GM21423 (cell line): ENCODE measurements around the gene AP1M2.
"Not testable (repeated sequence)": the region's sequence is repeated elsewhere in the genome, so short reads cannot be mapped to it uniquely, and the experiment has no call there.

ENCODE experiments used
- ATAC-seq: cut with Tn5 transposase; IDR thresholded peaks from one replicate; pipeline ENCODE4 v1.9.1; 2021; ENCODE audit warnings: mild to moderate bottlenecking, moderate library complexity; ENCODE audit not compliant: unreplicated experiment

Gene AP1M2

DNA sequence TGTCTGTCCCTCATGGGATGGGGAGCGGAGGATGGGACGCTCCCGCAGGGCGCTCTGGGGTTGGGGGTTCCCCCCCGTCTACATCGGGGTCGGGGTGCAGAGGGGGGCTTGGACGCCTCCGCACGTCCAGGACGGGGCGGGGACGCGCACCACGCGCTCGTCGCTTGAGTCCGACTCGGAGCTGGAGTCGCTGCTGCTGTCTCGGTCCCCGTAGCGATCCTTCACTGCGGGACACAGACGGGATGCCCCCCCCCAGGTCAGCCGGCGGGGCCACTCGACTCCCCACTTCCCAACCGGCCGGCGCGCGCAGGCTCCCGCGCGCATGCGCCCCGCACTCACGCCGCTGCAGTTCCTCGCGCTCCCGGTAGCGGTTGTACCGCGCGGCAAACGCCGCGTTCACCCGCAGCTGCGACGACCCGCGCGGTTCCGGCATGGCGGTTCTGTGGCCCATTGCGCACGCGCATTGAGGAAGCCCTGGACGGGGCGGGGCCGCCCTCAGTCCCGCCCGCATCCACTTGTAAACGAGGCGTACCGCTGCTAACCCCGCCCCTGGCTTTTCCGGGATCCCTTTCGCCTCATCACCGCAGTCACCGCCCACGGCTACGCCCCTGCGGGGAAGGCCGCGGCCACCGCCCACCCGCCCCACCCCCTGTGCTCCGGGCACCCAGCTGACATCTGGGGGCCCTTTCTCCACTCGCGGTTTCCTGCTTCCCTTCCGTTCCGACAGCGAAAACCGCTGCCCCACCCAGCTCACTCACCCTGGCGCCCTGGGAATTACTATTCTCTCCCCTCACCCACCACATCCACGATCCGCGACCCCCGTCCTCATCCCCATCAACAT, 21.3 kb downstream of the AP1M2 start, which contains the start of gene KRI1:
Gene KRI1 (minus strand): TSS at position 444 of the 841 bp plus-strand sequence. CDS start 11 bp downstream, at position 433.
- peak; percentile 42 for ATAC-seq

DNA sequence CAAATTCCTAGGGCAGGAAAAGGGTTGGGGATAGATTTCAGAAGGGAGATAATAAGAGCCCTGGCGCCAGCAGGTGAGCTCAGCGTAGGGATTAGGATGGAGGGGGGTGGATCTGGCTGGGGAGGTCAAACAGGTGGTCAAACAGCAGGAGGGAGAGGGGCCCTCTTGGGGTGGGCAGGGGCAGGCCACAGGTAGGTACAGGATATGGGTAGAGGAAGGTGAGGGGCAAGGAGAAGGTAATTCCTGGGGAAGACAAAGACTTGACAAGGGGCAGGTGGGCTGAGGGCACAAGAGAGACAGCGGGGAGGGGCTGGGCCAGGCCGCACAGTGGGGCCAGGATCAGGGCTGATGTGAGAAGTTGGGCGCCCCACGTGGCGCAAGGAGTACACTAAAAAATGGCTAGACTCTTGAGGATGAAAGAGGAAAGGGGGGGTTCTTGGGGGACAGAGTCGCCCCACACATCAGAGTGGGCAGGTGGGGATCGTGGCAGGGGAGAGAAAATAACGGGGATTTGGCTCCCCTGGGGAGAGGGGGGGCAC, 22.0 kb downstream of the AP1M2 start:
- no peak for ATAC-seq

DNA sequence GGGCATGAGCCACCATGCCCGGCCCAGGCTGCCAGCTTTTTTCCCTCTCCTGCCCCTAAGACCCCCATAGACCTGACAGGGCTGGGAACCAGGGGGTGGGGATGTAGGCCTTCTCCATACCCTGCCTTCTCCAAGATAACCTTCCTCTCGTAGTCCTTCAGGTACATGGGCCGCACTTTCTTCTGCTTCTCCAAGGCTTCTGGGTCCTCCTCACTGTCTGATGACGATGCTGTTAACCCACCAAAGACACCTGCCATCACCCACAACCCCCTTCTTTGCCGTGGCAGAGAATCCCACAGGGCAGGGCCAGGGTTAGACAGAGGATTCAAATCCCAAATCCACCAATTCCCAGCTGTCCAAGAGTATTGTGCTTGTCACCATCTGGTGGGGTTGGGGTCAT, 24.5 kb downstream of the AP1M2 start:
- ATAC-seq = no peak

DNA sequence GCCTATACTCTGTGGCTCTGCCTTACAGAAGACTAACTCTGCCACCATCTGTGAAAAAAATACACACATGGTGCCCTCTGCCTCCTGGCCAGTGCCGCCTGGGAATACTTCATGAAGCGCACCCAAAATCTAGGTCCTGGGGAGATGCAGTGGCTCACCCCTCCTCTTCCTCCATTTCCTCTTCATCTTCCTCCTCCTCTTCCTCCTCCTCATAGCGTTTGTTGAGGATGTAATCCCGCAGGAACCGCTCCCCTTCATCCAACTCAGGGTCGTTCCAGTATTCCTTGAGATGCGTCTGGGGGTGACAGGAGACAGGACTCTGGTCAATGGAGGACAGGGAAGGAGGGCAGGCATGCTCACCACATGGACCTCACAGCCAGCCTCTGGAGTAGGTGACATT, 27.0 kb downstream of the AP1M2 start:
- no peak for ATAC-seq

DNA sequence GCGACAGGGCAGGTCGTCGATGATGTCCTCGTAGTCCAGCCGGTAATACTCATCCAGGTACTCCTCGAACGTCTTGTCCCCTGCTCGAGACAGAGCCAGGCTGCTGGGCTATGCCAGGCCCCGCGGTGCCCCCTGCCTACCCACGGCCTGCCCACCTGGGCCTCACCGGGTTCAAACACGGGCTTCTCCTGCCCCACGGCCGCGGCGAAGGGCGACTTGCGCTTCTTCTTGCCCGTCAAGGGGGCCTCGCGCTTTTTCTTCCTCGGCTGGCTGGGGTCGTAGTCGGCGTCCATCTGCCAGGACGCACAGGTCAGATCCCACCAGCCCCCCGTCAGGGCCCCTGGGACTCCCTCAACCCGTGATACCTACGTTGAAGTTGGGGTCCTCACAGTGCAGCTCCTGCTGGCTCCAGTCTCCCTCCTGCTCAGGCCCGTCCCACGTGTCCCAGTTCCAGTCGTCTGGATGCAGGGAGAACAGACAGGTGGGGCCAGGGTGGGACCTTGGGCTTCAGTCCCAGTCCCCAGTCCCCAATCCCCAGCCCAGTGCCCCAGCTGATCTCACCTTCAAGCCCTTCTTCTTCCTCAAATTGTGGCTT, 29.4 kb downstream of the AP1M2 start:
- no peak for ATAC-seq

DNA sequence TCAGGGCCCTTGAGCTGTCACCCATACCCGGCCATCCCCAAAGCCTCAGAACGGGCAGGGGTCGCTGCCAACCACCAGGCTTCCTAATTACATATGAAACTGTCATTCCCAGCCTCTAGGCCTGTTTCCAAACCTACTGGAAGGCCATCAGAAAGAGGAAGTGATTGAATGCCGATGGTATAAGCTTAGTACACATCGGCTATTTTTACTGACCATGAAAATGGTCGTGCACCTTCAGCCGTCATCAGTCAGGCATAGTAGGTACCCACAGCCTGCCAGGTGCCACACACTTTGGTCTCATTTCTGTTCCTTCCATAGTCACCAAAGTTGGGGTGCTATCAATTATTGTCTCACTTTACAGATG, 31.5 kb downstream of the AP1M2 start:
- no peak for ATAC-seq

DNA sequence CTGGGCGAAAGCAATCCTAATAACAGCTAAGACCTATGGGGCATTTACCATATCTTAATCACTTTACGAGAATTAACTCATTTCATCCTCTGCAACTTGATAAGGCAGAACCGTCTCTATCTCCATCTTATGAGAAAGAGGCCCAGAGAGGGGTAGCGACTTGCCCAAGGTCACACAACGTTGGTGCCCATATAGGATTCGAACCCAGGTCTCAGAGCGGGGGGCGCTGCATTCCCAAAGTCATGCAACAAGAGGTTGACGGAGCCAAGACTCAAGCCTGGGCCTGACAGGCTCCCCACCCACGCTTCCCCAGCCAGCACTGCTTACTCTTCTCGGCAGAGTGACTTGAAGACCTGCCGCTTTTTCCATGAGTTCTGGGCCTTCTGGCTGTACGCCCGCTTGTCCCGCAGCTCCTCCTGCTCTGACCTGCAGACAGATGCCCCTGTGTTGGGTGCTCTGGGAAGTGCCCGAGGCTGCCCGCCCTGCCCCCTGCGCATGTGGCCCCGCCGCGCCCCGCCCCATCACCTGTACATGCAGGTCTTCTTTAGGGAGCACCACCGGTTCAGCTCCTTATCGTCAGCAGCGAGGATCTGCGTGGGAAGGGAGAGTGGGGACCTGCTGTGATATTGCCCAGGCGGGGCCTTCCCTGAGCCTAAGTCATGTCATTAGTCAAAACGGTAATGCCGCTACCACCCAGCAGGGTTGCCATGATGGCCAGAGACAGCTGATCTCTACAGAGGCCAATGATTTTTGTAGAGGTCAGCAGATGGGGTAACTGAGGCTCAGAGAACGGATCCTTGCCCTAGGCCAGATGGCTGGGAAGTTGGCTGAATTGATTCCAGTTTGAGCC, 32.1 kb downstream of the AP1M2 start:
- ATAC-seq = no peak

DNA sequence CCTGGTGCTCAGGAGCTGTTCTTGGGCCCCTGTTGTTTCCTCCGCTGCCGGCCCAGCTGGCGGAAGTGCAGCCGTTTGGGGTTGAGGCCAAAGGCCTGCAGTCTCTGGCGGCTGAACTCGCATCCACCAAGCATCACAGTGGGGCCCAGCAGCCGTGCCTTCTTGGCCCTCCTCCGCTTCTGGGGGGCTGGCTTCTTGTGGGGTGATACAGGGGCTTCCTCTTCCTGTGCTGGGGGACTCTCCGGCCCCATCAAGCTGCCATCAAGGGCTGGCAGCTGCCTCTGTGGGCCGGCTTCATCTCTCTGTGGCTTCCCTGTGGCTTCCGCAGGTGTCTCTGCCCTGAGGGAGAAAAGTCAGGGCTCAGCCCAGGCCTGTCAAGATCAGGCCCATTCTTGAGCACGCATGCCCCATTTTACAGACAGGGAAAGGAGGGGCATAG, 33.1 kb downstream of the AP1M2 start:
- ATAC-seq = peak; percentile 73

DNA sequence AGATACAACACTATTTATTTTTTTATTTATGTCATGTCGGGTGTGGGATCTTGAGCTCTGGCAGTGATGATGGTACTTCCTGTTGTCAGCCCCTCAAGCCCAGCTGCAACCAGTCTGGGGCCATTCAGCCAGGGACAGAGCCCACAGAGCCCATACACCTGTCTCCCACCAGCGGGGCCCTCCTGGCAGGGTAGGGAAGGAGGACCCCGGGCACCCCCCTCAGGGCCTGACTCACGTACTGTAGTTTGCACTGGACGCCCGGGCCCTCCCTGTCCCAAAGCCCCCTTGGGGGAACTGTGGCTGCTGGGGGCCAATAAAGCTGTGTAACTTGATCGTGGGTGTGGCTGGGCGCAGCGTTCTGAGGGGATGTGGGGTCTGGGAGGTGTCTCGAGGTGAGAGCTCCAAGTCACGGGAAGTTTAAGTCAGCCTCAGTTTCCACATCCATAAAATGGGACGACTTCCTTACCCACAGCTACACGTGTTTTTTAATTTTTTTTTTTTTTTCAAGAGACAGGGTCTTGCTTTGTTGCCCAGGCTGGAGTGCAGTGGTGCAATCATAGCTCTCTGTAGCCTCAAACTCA, 33.9 kb downstream of the AP1M2 start:
- ATAC-seq = no peak

DNA sequence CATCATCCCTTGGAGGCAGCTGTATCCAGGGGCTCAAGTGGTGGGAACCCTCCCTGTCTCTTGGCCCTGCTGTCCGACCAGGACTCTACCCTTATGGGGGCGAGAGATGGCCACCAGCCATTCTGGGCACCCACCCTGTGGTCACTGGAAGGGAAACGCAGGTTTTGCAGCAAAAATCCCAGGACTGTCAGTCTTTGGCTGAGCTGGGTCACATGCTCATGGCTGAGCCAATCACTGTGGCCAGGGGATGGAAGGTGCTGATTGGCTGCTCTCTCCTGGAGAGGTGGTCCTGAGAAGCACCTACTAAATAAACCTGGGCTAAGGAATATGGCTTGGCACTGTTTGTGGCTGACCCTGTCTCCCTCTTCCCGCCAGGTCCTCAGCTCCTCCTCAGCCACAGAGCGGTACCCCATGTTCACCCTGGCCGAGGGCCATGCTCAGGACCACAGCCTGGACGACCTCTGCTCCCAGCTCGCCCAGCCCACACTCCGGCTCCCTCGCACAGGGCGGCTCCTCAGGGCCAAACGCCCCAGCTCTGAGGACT, 34.5 kb downstream of the AP1M2 start:
- no peak for ATAC-seq

DNA sequence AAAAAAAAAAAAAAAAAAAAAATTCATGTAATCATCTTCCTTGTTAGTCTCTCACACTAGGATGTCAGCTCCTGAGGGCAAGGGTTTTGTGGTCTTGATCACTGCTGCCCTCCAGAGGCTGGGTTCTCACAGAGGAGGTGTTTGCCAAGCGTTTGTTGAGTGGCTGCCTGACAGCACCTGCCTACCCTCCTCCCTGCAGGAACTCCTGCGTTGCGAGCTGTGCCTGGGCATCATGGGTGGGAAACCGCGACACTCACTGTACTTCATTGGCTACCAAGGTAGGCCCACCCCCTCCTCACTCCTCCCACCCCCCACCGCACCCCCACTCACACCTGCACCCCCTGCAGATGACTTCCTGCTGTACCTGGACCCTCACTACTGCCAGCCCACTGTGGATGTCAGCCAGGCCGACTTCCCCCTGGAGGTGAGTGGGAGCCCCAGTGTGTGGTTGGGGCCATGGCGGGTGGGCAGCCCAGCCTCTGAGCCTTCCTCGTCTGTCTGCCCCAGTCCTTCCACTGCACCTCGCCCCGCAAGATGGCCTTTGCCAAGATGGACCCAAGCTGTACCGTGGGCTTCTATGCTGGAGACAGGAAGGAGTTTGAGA, 35.3 kb downstream of the AP1M2 start:
- no peak for ATAC-seq

DNA sequence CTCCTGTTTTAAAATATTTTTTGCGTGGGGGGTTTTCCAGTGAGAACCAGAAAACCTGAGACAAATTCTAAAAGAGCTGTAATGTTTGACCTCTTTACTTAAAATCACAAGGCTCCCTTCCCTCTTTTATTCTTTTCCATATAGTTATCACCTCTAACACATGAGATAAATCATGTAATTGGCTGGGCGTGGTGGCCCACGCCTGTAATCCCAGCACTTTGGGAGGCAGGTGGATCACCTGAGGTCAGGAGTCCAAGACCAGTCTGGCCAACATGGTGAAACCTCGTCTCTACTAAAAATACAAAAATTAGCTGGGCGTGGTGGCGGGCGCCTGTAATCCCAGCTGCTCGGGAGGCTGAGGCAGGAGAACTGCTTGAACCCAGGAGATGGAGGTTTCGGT, 36.1 kb downstream of the AP1M2 start:
- not testable (repeated sequence) for ATAC-seq

DNA sequence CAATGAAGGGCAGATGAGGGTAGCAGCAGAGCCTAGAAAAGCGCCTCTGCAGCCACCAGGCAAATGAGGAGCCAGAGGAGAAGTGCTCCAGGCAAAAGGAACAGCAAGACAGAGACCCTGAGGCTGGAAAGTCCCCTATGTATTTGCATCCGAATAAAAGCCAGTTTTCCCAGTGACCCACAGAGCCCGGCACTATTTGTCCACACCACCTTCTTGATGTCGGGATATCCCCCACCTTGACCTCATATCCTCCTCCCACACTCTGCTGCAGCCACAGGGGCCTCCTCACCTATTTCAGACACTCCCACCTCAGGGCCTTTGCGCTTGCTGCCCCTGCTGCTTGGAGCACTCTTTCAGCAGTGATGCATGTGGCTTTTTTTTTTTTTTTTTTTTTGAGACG, 36.8 kb downstream of the AP1M2 start:
- ATAC-seq = no peak

DNA sequence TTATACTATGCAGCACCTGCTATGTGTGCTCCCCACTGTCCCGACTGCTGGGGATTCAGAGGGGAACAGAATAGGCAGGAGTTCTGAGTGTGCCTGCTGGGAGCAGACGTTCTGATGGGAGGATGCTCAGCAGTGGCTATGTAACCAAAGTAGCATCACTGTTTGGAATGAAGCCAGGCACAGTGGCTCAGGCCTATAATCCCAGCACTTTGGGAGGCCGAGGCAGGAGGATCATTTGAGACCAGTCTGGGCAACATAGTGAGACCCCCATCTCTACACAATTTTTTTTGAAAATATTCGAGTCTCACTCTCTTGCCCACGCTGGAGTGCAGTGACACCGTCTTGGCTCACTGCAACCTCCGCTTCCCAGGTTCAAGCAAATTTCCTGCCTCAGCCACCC, 37.4 kb downstream of the AP1M2 start:
- ATAC-seq = no peak

DNA sequence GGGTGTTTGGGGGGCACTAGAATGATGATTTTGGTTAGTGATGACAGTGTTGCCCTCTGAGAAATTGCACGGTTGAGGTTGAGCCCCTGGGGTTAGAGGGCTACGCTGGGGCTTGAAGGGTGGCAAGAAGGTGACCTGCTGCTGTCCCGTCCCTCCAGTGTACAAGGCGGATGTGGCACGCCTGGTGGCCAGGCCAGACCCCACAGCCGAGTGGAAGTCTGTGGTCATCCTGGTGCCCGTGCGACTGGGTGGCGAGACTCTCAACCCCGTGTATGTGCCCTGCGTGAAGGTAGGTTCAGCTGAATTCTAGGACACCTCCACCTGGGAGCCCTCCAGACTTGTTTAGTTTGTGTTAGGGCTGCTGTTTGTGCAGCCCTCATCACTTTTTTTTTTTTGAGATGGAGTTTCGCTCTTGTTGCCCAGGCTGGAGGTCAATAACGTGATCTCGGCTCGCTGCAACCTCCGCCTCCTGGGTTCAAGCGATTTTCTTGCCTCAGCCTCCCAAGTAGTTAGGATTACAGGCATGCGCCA, 38.3 kb downstream of the AP1M2 start:
- ATAC-seq = no peak

DNA sequence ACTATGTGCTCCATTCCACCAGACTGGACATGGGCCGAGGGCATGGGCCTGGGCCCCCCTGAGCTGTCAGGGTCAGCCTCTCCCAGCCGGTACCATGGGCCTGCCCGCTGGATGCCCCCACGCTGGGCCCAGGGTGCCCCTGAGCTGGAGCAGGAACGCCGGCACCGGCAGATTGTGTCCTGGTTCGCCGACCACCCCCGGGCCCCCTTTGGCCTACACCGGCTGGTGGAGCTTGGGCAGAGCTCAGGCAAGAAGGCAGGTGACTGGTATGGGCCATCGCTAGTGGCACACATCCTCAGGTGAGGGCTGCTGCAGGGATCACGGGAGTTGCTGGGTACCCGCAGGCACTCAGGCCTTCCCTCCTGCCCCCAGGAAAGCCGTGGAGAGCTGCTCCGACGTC, 40.3 kb downstream of the AP1M2 start:
- ATAC-seq = no peak

DNA sequence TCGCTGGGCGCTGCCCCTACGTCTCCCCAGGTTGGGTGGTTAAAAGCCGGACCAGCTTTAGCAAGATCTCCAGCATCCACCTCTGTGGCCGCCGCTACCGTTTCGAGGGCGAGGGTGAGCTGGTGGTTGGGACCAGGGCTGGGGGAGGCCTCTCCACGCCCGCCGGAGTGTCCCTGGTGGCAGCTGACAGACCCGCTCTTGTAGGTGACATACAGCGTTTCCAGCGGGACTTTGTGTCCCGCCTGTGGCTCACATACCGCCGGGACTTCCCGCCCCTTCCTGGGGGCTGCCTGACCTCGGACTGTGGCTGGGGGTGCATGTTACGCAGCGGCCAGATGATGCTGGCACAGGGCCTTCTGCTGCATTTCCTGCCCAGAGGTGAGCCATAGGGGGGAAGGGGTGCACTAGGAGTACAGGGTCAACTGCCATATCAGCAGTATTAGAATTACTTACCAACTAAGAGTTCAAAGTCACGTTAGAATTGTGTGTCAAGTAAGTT, 42.3 kb downstream of the AP1M2 start:
- ATAC-seq = no peak

DNA sequence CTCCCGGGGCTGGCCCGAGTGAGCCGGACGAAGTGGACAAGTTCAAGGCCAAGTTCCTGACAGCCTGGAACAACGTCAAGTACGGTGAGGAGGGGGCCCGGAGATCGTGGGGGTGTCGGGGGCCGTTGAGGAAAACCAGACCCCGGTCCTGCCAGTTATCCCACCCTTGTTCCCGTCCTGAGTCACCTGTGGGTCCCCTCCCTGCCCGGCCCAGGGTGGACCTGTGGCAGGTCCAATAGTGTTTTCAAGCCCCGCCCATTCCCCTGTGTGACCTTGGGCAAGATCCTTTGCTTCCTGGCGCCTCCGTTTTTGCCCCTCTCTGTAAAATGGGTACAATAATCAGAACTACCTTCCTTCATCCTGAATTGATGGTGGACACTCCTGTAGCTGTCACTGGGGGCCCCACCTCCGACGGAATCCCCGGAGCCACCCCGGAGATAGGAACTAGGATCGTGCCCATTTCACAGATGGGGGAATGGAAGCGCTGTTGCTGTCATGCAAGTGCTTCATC, 42.8 kb downstream of the AP1M2 start:
- ATAC-seq = no peak

DNA sequence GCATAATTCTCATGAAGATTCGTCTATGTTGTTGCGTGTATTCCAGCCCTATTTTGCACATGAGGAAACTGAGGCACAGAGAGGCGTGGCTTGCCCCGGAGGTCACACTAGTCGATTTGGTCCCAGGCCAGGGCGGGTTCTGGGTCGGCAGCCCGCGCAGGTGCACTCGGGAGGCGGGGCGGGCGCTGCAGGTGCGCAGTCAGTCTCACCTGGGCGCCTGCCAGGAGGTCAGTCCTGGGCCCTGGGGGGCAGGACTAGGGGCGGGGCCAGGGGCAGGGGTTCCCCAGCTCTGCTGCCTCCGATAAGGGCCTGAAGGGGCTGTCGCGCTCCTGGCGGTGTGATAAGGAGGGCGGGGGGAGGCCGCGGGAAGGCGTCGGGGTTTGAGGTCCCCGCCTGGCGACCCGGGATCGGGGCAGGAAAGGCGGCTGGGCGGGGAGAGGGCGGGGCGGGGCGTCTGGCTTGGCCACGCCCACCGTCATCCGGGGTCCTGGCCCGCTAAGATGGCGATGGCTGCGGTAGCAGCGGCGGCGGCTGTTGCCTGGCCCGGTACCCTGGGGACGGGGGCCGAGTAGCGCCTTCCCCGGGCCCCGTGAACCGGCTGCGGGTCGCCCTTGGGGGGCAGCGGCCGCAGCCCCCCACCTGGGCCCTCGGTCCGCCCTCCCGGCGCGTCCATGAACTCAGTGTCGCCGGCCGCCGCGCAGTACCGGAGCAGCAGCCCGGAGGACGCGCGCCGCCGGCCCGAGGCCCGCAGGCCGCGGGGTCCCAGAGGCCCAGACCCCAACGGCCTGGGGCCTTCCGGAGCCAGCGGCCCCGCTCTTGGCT, 43.5 kb downstream of the AP1M2 start, which contains the start of gene ATG4D:
Gene ATG4D (plus strand): TSS at position 485 of the 822 bp plus-strand sequence. CDS start 187 bp downstream, at position 672.
- ATAC-seq = peak; percentile 64
